HepG2 (cell line): Measurements from ENCODE around the gene SOCS3. TPM values are rescaled to one million over a fixed set of nuclear protein-coding genes. Genes with fewer than 3 reads are reported as not detected.
A peak's percentile ranks its signal among the peaks of the same experiment; 100 is the strongest.

Experiments
- ATF7-NPFF ChIP-seq: sonication (generic); formaldehyde crosslinking; IDR thresholded peaks from 2 replicates; pipeline ENCODE4 v1.8.1; 2023; ENCODE audit warnings: mild to moderate bottlenecking, low read depth, missing genetic modification reagents, moderate library complexity
- BORCS8-MEF2B ChIP-seq: sonication (generic); formaldehyde crosslinking; IDR thresholded peaks from 2 replicates; pipeline ENCODE4 v1.8.0; 2022; ENCODE audit warnings: mild to moderate bottlenecking, missing genetic modification reagents
- ELF4 ChIP-seq: sonication (generic); formaldehyde crosslinking; IDR thresholded peaks from 2 replicates; pipeline ENCODE4 v1.5.0; 2020; ENCODE audit warnings: missing genetic modification reagents, mild to moderate bottlenecking, moderate library complexity, borderline replicate concordance
- KDM1A ChIP-seq: IDR thresholded peaks from 2 replicates; pipeline ENCODE4 v1.6.1; 2016; ENCODE audit warnings: missing compliant biosample characterization
- ZBTB7B ChIP-seq: sonication (generic); formaldehyde crosslinking; IDR thresholded peaks from 2 replicates; pipeline ENCODE4 v1.4.0; 2020; ENCODE audit warnings: missing genetic modification reagents
- ZKSCAN5 ChIP-seq: sonication (generic); formaldehyde crosslinking; IDR thresholded peaks from 2 replicates; pipeline ENCODE4 v1.5.1; 2020; ENCODE audit warnings: mild to moderate bottlenecking, missing genetic modification reagents
- ZMYM3 ChIP-seq: sonication (generic); formaldehyde crosslinking; IDR thresholded peaks from 2 replicates; pipeline ENCODE4 v1.5.1; 2020; ENCODE audit warnings: mild to moderate bottlenecking, missing genetic modification reagents
- ZNF3 ChIP-seq: IDR thresholded peaks from 2 replicates; pipeline ENCODE4 v1.7.0; 2017; ENCODE audit warnings: inconsistent platforms
- ZNF333 ChIP-seq: sonication (generic); formaldehyde crosslinking; IDR thresholded peaks from 2 replicates; pipeline ENCODE4 v1.4.0; 2020; ENCODE audit warnings: mild to moderate bottlenecking, missing genetic modification reagents, borderline replicate concordance
- ZNF510 ChIP-seq: sonication (generic); formaldehyde crosslinking; IDR thresholded peaks from 2 replicates; pipeline ENCODE4 v1.4.0; 2020; ENCODE audit warnings: low read depth, mild to moderate bottlenecking, missing genetic modification reagents
- ZNF598 ChIP-seq: sonication (generic); formaldehyde crosslinking; IDR thresholded peaks from 2 replicates; pipeline ENCODE4 v1.5.1; 2020; ENCODE audit warnings: mild to moderate bottlenecking, missing genetic modification reagents, borderline replicate concordance
- ZNF746 ChIP-seq: sonication (generic); formaldehyde crosslinking; IDR thresholded peaks from 2 replicates; pipeline ENCODE4 v1.8.0; 2022; ENCODE audit warnings: mild to moderate bottlenecking, missing genetic modification reagents
- ZSCAN22 ChIP-seq: sonication (generic); formaldehyde crosslinking; IDR thresholded peaks from 2 replicates; pipeline ENCODE4 v1.4.0; 2020; ENCODE audit warnings: mild to moderate bottlenecking, missing genetic modification reagents
- polyA plus RNA-seq, 8 experiments: library from polyadenylated mRNA; depleted of rRNA in 3 of 8; stranded (reverse) in 7 of 8; unstranded in 1 of 8; fragments of >200 nt; fragmentation: Illumina TruSeq in 4 of 8; extraction: Trizol in 4 of 8; gene quantifications; 2 replicates each; pipeline versions ENCODE4 v1.2.1 to v1.2.3, GENCODE V29; 2011 to 2016; ENCODE audit warnings: low read depth in 4 of 8, missing spikeins in 1 of 8, mixed read lengths in 1 of 8; ENCODE audit not compliant: insufficient read depth in 1 of 8
- total RNA-seq, 5 experiments: library from RNA; depleted of rRNA; stranded (reverse); fragments of >200 nt; fragmentation: Illumina TruSeq; extraction: Trizol; gene quantifications; 2 replicates each; pipeline ENCODE4 v1.2.3, GENCODE V29; 2016; ENCODE audit warnings: low read depth in 1 of 5
- TF ChIP-seq, protein P1 (sequence below): sonication (generic); formaldehyde crosslinking; IDR thresholded peaks from 2 replicates; pipeline ENCODE4 v1.5.1; 2020; ENCODE audit warnings: mild to moderate bottlenecking, missing genetic modification reagents
- TF ChIP-seq, protein P2 (sequence below): sonication (generic); formaldehyde crosslinking; IDR thresholded peaks from 2 replicates; pipeline ENCODE4 v1.5.0; 2020; ENCODE audit warnings: missing genetic modification reagents
- TF ChIP-seq, protein P3 (sequence below): sonication (generic); formaldehyde crosslinking; IDR thresholded peaks from 2 replicates; pipeline ENCODE4 v1.5.0; 2020; ENCODE audit warnings: missing genetic modification reagents, mild to moderate bottlenecking, borderline replicate concordance
- TF ChIP-seq, protein P4 (sequence below): IDR thresholded peaks from 2 replicates; pipeline ENCODE4 v1.6.1; 2016; ENCODE audit warnings: missing compliant biosample characterization, missing genetic modification reagents, borderline replicate concordance
- TF ChIP-seq, protein P5 (sequence below): sonication (generic); formaldehyde crosslinking; IDR thresholded peaks from 2 replicates; pipeline ENCODE4 v1.5.0; 2020; ENCODE audit warnings: missing genetic modification reagents
- TF ChIP-seq, protein P6 (sequence below): sonication (generic); formaldehyde crosslinking; IDR thresholded peaks from 2 replicates; pipeline ENCODE4 v1.8.0; 2022; ENCODE audit warnings: missing genetic modification reagents, mild to moderate bottlenecking, borderline replicate concordance

The SOCS3 gene
- total and polyA plus RNA-seq, 2 of the 13 experiments (the other 11 are each of a cell fraction or from before 2014, with no cell fraction given) = 0.77 to 2.4 TPM

DNA sequence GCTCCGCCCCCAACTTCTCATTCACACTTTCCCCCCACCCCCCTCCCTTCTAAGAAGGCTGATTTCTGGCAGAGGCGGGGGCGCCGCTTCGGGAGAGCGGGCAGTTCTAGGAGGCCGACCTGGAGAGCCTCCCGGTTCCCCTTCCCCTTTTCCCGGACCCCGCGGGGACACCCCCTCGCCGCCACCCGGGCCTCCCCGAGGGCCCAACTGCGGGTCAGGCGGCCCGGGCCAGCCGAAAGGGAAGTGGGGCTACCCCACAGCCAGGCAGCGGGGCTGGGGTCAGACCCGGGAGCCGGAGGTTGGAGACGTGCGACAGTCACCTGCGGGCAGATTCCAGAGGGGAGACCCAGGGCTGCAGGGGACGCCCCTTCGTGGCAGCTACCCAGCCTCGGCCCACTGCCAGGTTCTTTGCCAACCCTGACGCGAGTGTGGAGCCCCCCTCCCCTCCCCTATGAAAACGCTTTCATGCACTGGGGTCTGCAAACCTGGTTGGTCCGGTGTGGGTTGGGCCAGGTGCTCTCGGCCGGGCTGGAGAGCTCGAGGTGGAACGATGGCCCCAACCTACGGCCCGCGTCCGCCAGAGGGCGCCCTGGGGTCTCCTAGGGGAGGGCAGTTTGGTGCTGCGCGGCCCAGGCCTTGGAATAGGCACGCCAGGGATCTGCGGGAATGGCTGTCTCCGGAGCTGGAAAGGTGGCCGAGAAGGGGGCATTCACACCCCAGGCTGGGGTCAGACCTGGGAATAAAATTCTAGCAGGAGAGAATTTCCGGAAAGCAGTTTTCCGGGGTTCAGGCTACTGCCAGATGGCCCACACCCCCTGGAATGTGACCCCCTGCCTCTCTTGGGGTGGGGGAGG, 721 bp upstream of the SOCS3 start (continued):
- TF ChIP-seq BORCS8-MEF2B (CRISPR knock-in tag) (peak; percentile 65; the same call in 1 of the 2 replicates), ATF7-NPFF (CRISPR knock-in tag) (peak; percentile 49; the same call in 1 of the 2 replicates), ZNF746 (peak; percentile 16; the same call in 1 of the 2 replicates), ZNF3 (peak; percentile 50; the same call in 1 of the 2 replicates), ZNF598 (CRISPR knock-in tag) (no peak), ELF4 (no peak), ZKSCAN5 (no peak), ZBTB7B (CRISPR knock-in tag) (peak; percentile 70; the same call in 1 of the 2 replicates), ZNF510 (CRISPR knock-in tag) (no peak), ZNF333 (0 out of 2 replicates have a peak, but pooled peaks have one; percentile 61), KDM1A (peak; percentile 81; the same call in 1 of the 2 replicates), ZSCAN22 (CRISPR knock-in tag) (no peak), ZMYM3 (CRISPR knock-in tag) (peak; percentile 53; the same call in 1 of the 2 replicates)
- TF ChIP-seq, protein P1, sequence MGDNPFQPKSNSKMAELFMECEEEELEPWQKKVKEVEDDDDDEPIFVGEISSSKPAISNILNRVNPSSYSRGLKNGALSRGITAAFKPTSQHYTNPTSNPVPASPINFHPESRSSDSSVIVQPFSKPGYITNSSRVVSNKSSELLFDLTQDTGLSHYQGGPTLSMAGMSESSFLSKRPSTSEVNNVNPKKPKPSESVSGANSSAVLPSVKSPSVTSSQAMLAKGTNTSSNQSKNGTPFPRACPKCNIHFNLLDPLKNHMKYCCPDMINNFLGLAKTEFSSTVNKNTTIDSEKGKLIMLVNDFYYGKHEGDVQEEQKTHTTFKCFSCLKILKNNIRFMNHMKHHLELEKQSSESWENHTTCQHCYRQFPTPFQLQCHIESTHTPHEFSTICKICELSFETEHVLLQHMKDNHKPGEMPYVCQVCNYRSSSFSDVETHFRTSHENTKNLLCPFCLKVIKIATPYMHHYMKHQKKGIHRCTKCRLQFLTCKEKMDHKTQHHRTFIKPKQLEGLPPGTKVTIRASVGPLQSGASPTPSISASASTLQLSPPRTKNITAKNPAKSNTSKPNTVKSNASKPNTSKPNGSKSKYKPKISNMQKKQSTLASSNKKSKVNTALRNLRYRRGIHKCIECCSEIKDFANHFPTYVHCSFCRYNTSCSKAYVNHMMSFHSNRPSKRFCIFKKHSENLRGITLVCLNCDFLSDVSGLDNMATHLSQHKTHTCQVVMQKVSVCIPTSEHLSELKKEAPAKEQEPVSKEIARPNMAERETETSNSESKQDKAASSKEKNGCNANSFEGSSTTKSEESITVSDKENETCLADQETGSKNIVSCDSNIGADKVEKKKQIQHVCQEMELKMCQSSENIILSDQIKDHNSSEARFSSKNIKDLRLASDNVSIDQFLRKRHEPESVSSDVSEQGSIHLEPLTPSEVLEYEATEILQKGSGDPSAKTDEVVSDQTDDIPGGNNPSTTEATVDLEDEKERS (CRISPR knock-in tag) = 0 out of 2 replicates have a peak, but pooled peaks have one; percentile 39
- TF ChIP-seq, protein P2, sequence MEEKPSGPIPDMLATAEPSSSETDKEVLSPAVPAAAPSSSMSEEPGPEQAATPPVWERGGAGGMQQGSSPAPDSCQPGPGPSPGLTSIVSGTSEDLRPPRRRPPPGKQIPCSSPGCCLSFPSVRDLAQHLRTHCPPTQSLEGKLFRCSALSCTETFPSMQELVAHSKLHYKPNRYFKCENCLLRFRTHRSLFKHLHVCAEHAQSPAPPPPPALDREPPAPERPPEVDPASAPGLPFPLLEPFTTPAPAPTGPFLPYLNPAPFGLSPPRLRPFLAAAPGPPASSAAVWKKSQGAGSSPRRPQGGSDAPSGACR (CRISPR knock-in tag) = 0 out of 2 replicates have a peak, but pooled peaks have one; percentile 57
- TF ChIP-seq, protein P3, sequence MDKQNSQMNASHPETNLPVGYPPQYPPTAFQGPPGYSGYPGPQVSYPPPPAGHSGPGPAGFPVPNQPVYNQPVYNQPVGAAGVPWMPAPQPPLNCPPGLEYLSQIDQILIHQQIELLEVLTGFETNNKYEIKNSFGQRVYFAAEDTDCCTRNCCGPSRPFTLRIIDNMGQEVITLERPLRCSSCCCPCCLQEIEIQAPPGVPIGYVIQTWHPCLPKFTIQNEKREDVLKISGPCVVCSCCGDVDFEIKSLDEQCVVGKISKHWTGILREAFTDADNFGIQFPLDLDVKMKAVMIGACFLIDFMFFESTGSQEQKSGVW (CRISPR knock-in tag) = no peak
- TF ChIP-seq, protein P4, sequence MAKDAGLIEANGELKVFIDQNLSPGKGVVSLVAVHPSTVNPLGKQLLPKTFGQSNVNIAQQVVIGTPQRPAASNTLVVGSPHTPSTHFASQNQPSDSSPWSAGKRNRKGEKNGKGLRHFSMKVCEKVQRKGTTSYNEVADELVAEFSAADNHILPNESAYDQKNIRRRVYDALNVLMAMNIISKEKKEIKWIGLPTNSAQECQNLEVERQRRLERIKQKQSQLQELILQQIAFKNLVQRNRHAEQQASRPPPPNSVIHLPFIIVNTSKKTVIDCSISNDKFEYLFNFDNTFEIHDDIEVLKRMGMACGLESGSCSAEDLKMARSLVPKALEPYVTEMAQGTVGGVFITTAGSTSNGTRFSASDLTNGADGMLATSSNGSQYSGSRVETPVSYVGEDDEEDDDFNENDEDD (CRISPR knock-in tag) = peak; percentile 56
- TF ChIP-seq, protein P5, sequence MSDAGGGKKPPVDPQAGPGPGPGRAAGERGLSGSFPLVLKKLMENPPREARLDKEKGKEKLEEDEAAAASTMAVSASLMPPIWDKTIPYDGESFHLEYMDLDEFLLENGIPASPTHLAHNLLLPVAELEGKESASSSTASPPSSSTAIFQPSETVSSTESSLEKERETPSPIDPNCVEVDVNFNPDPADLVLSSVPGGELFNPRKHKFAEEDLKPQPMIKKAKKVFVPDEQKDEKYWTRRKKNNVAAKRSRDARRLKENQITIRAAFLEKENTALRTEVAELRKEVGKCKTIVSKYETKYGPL (CRISPR knock-in tag) = no peak
- TF ChIP-seq, protein P6, sequence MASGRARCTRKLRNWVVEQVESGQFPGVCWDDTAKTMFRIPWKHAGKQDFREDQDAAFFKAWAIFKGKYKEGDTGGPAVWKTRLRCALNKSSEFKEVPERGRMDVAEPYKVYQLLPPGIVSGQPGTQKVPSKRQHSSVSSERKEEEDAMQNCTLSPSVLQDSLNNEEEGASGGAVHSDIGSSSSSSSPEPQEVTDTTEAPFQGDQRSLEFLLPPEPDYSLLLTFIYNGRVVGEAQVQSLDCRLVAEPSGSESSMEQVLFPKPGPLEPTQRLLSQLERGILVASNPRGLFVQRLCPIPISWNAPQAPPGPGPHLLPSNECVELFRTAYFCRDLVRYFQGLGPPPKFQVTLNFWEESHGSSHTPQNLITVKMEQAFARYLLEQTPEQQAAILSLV (CRISPR knock-in tag) = peak; percentile 68; the same call in 1 of the 2 replicates
